GM19023 (cell line): ENCODE measurements around the gene WDR1.

Experiments used
- ATAC-seq: cut with Tn5 transposase; IDR thresholded peaks from one replicate; pipeline ENCODE4 v1.9.1; 2021; ENCODE audit warnings: mild to moderate bottlenecking, moderate library complexity; ENCODE audit not compliant: unreplicated experiment

The WDR1 gene

DNA sequence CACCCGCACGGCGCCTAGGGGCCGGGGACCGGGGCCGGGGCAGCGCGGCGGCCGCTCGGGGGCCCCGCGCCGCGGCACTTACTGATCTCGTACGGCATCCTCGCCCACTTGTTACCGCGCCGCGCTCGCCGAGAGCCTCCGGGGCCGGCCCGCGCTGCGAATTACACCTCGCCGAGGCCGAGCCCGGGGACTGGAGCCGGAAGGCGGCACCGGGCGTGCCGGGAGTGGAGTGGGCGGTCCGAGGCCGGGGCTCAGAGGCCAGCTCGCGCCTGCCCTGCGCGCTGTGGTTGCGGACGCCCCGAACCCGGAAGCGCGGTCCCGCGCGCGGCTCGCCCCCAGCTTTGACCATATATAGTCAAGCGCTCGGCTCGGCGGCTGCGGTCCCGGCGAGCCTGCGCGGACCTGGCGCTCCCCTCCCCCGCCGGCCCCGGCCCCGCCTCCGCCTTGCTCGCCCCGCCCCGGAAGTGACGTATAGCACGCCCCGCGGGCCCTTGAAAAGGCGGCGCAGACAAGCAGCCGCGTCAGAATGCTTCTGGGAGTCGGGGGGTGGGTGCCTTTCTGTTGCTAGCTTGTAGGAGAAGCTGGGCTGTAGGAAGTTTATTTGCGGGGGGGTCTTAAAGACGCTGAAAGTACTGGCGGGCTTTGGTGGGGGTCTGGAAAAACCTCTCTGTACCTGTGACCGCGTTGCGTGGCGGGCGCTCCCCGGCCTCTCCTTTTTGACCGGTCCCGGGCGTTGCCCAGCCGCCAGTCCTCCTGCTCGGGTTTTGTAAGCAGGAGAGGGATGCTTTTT is at the start of gene WDR1:
Gene WDR1 (minus strand): TSS at position 231 of the 790 bp plus-strand sequence. CDS start 133 bp downstream, at position 98.
- ATAC-seq, result peak; percentile 91

GRCh38 chr4:10164877-10165283 is 48.3 kb upstream of the WDR1 start:
- ATAC-seq, result no peak

DNA sequence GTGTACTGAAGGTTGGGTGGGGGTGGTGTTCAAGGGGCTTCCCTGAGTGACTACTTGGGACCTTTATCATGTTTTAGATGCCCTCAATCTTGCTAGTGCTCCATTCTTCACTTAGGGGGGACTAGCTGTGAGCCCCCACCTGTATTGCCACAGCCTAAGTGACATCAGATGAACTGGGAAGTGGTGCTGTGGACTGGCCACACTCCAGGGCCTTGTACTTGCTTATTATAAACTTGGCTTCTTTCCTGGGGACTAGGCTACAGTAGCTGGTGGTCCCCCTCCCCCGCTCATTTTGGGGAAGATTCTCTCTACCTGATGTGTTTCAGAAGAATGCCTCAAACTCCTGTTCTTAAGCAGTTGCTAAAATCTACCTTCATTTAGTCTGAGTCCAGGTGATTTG is 46.7 kb upstream of the WDR1 start:
- no peak for ATAC-seq

- no peak for ATAC-seq
These were observed 45.9 kb upstream of the WDR1 start for GRCh38 chr4:10162341-10163000.

- no peak for ATAC-seq
These were observed 45.2 kb upstream of the WDR1 start for GRCh38 chr4:10161840-10162239.

- ATAC-seq, result no peak
These were observed 44.5 kb upstream of the WDR1 start for GRCh38 chr4:10161146-10161545.

- no peak for ATAC-seq
These were observed 43.8 kb upstream of the WDR1 start for GRCh38 chr4:10160281-10160856.

DNA sequence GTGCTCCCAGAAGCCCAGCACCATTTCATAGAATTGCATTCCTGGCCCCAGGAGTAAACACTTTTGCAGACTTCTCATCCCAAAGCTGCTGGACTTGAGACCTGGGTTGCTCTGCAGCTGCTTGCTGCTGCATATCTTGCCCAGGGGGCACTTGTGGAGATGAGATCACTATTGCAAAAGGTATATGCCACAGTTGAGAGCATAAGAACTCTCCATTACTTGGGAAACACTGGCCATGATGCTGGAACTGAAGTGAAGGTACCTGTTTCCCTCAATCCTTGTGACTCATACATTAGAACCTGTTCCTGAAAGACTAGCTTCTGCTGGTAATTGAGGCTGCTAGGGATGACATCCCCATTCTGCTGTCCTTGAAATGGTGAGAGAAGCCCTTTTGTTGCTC is 43.1 kb upstream of the WDR1 start:
- ATAC-seq, result no peak

- ATAC-seq, result no peak
These were observed 41.8 kb upstream of the WDR1 start for GRCh38 chr4:10158333-10158942.

DNA sequence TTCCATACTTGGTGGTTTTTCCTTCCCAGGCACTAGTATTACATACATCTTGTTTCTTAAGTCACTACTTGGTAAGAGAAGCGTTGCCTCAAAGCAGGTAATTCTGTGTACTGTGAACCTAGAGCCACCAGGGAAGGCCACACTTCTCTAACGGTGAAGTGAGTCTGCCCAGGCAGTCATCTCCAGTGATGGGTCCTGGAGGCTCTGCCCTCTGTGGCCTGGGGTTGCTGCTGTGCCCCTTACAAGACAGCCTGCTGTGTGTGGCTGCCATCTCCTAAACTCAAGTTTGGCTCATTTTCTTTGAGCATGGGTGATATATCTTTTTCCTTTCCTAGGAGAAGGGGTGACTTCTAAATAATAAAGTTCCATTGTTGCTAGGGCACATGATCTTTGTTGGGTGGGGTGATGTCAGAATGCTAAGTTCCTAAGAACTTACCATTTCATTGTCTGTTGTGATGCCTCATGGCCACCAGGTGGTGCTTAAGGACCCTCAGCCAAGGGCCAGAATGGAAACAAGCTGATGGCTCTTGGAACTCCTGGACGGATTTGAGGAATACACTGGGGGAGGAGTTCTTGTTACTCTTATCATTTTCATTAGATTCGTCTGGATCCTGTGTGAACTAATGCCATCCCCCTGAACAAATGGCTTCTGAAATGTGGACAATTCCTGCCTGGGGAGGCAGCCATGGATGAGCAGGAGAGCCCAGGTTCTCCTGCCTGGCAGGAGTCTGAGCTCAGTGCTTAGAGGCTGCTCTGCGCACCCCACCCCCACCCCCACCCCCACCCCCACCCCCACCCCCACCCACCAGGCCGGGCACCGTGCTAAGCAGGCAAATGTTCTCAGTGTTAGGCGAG is 41.1 kb upstream of the WDR1 start:
- peak; percentile 78 for ATAC-seq

DNA sequence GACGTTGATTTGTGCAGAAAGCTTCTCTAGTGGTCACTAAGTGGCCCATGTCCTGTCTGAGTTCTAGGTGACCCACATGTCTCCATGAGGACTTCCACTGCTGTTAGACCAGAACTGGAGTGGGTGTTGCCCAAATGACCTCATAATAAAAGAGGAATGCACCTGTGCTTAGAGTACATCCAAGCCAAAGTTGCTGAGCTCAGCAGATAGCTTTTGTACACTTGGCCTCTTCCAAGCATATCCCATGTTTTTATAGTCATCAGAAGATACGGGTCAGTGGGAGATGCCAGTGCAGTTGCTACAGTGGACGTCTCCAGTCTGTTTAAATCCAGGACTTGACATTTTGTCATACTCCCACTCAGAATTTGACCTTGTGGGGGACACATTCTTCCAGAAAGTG is 37.6 kb upstream of the WDR1 start:
- ATAC-seq, result no peak

DNA sequence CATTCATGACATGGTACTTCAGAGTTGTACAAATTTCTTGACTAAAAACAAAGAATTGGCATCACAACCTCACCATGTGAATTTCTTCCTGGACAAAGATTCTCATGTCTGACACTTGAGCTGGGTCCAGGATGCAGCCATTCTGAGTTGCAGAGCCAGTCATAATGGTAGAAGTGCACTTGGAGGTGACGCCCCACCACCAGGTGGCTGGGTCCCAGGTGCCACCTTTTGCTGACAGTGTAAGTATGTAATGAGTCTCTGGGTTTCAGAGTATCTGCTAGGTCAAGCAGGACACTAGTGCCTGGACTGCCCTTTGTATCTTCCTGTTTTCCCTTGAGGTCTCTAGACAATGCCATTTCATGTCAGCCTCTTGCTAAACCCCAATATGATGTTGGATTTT is 36.6 kb upstream of the WDR1 start:
- ATAC-seq, result no peak

DNA sequence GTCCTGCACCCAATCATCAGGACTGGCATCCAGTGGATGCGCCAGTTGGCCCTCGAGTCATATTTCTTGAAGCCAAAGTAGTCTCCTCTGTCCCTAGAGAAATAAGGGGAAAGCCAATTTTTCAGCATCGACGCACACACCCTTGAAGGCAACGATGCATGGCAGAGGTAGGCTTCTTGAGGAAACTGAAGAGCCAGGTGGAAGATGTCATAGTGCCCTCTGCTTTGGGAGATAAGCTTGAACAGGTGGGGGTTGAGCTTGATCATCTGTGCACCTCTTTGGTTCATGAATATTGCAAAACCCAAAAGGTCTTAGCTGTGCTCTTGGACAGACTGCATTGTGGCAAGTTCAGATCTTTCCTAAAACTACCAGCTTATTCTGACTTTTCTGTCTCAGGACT is 34.6 kb upstream of the WDR1 start:
- ATAC-seq, result peak; percentile 71

GRCh38 chr4:10144966-10145365 is 28.4 kb upstream of the WDR1 start:
- no peak for ATAC-seq

DNA sequence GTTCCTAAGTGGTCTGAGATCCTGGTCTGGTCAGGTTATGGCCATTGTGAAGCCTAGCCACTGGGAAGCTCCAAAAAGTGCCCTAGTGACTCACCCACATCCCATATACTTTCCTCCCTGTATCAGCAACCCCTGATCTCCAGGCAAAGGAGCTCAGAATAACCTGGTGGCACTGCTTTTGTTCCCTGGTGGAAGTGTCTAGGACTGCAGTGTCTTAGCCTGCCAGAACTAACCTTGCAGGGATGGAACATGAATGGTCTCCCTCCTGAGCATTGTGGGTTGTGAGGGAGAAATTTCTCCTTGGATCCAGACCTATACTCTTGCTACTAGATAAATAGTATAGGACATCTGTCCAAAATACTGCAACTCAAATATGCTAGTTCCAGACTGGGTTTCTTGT is 27.9 kb upstream of the WDR1 start:
- no peak for ATAC-seq

DNA sequence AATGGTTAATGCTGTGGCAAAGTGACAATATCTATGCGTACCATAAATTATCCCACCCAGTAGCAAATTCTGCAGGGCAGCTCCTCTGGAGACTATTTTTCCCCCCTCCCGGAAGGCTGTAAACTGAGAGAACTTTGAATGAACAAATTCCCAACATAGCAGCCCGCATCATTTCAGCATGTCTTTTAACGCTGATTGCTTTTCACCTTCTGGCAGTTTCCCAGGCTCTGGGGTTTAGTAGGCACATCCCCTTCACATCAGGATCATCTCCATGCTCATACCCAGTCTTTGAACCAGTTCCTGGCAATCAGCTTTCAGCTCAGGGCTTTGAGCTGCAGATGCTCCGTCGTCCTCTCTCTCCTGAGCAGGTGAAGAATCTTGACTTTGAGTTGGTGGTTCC is 26.6 kb upstream of the WDR1 start:
- no peak for ATAC-seq

DNA sequence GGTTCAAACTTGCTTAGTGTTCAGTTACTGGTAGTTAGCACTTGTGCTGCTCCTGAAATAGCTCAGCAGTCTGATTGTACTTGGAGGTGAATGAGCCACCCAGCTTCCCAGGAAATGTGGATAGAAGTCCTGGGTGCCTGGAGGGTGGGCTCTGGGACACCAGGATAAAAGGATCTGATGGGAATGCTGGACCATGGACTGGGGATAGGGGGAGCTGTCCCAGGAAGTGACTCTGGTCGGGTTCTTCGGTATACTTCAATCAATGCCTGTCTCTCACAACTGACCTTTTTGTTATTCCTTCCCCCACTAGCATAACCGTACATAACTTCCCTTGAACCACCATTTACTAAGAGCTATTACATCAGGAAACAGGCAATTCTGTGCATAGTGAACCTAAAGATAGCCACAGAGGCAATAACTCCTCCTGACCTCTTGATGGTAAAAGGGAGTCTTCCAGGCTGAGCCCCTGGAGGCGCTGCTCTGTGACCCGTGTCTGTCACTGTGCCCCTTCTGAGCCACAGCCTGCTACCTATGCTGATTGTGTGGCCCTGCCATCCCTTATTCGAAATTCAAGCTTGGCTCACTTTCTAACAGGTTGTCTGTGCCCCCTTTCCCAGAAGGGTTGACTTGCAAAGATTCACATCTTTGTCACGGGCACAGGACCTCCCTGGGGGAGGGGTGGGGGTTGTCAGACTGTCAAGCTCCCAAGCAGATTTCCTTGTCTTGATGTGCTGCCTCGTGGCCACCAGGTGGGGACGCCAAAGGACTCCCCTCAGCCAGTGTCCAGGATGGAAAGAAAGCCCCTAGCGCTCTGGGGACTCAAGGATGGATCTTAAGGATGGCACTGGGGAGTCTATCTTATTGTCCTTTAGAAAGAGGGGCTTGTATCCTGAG is 24.5 kb upstream of the WDR1 start:
- ATAC-seq, result no peak

GRCh38 chr4:10139518-10139917 is 22.9 kb upstream of the WDR1 start:
- no peak for ATAC-seq

DNA sequence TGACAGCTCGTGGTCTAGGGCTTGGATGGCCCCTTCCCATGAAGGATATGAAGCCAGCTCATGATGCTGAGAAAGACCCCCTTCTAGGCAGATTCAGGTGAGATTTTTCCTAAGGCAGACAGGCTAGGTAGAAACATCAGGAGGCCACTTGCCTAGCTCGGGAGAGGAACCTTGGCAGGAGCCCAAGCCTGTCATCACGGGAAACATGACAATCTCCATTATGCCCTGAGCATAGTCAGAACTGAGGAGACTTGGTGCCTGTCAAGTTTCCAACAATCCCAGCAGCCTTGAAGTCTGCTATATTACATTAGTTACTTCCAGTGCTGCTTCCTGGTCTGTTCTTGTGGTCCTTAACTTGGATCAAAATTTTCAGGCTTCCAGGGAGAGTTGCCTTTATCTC is 18.7 kb upstream of the WDR1 start:
- no peak for ATAC-seq

DNA sequence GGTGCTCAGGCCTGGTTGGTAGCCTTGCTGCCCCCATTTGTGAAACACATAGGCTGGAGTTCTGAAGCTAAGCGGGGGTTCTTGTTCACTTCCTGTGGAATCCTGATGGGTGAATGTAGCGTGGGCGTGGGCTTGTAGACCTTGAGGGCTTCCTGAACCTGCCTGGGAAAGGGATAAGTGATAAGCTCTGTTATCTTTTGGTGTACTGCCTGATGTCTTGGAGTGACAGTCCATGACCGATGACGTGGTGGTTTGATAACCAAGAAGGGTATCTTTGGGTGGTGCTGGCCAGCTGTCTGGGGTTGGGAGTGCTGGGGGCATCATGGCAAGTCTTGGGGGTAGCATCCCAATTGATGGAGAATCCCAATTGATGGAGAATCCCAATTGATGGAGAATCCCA is 17.5 kb upstream of the WDR1 start:
- no peak for ATAC-seq
